Pancreas (tissue), 10 donors: ENCODE results near the gene ARHGEF7. TPM values are rescaled to one million over a fixed set of nuclear protein-coding genes. Genes with fewer than 3 reads are reported as not detected.
A peak's percentile ranks its signal among the peaks of the same experiment; 100 is the strongest.

ENCODE experiments used
- ATAC-seq, 4 donors: fragments of 200-7000 bp; cut with Tn5 transposase; one replicate each; pipeline versions ENCODE4 v1.8.0 to v1.9.1; 2020; ENCODE audit warnings: mild to moderate bottlenecking in 4 of 4, moderate library complexity in 4 of 4
- DNase-seq, 6 donors: peaks; one replicate each; pipeline ENCODE4 v3.0.0-alpha.2; 2020
- FAIRE-seq: peaks from 2 replicates; lab custom pipeline; 2012; peaks lifted over from hg19 to GRCh38; lab: Jason Lieb, UNC
- H3K27ac ChIP-seq, 4 donors: fragments of 200-600 bp; sonication (generic); 1 replicate in 3 of 4; 2 replicates in 1 of 4; pipeline versions ENCODE4 v1.5.0 to v1.8.0; 2020
- H3K27me3 ChIP-seq, 4 donors: fragments of 200-600 bp; one replicate each; pipeline ENCODE4 v1.8.0; 2021
- H3K36me3 ChIP-seq, 3 donors: fragments of 200-600 bp; sonication (generic) in 1 of 3; one replicate each; pipeline versions ENCODE4 v1.5.0 to v1.8.0; 2020 to 2021
- H3K4me1 ChIP-seq, 3 donors: fragments of 200-600 bp; one replicate each; pipeline ENCODE4 v1.8.0; 2021
- H3K4me3 ChIP-seq, 4 donors: fragments of 200-600 bp; sonication (generic) in 2 of 4; one replicate each; pipeline versions ENCODE4 v1.5.0 to v1.8.0; 2020 to 2021
- H3K9me3 ChIP-seq, 4 donors: fragments of 200-600 bp; one replicate each; pipeline ENCODE4 v1.8.0; 2021
- CTCF ChIP-seq, 4 donors: fragments of 200-600 bp; sonication (generic) in 3 of 4; IDR thresholded peaks; one replicate each; pipeline versions ENCODE4 v1.5.0 to v1.8.0; 2021; ENCODE audit warnings: antibody characterized with exemption in 4 of 4
- WGBS, 2 donors: extraction: QIAGEN DNeasy Blood & Tissue Kit; methylation state at CpG; one replicate each; pipeline ENCODE4 v1.1.7; 2013; 5-methylcytosine and 5-hydroxymethylcytosine counted together
- intact Hi-C, 3 donors: fragments of 100-400 bp; cut with DNase I; formaldehyde crosslinking; loops; one replicate each; pipeline versions ENCODE4 v1.11.1 to v1.14.2; 2022
- polyA plus RNA-seq, 2 donors: library from polyadenylated mRNA; stranded (reverse); fragments of 200-250 nt; gene quantifications; one replicate each; pipeline ENCODE4 v1.2.3, GENCODE V29; 2013
- total RNA-seq, 6 donors: library from RNA; stranded (reverse); fragmentation: NEBNext Ultra II Directional in 4 of 6; extraction: Animal tissue kit (Norgen Biotek cat#: 25700) in 4 of 6; gene quantifications; one replicate each; pipeline versions ENCODE4 v1.2.1 to v1.2.4, GENCODE V29; 2021 to 2023
- donor health status: healthy with polysubstance abuse.
- donor health status: DM: no; HTN: no; CAD: no; lungs with moderate emphysema.
- donor health status: DM: no; HTN: no; CAD: no.
- donor health status: control.
- donor health status: control.
- donor health status: Bipolar disorder and iron deficiency.
- donor health status: DM: yes; HTN: yes; CAD: no.
- donor health status: DM: no; HTN: no; CAD: no.
- donor health status: DM: no; HTN: no; CAD: no.
- donor health status: DM: yes; HTN: yes; CAD: no.

Gene ARHGEF7
- total and polyA plus RNA-seq, 8 donors = 13.4 to 37.7 (median 22.2) TPM

- ATAC-seq (peak; percentile 60 to 67 (median 66)), DNase-seq (no peak), FAIRE-seq (no peak)
- Histone ChIP-seq H3K4me1 (peaks cover 0 to 20% (median 6%) of the 10 kb centered on the region in 3 donors), H3K9me3 (no peaks in the 10 kb centered on the region), H3K27ac (no peak overlapping the region), H3K36me3 (no peaks in the 10 kb centered on the region), H3K4me3 (no peak overlapping the region), H3K27me3 (no peaks in the 10 kb centered on the region)
- no peak for TF ChIP-seq CTCF (IDR thresholded peaks at IDR 0.05)
- 48 to 50% methylated on average over 4 of the region's 4 CpGs for WGBS, 2 donors
- intact Hi-C loops = loop anchor here in 1 of 3 donors (10.0 kb wide), 1 partner anchor 127 kb away; no protein-coding TSS in a partner anchor
Observed at GRCh38 chr13:111202156-111202621, 87.1 kb downstream of the ARHGEF7 start.

GRCh38 chr13:111202745-111203144 lies 87.6 kb downstream of the ARHGEF7 start:
- FAIRE-seq (no peak), ATAC-seq (peak in 3 of 4 donors; percentile 42 to 54 (median 50)), DNase-seq (no peak)
- Histone ChIP-seq H3K4me3 (no peak overlapping the region), H3K27ac (no peak overlapping the region), H3K9me3 (no peaks in the 10 kb centered on the region), H3K4me1 (peaks cover 0 to 20% (median 6%) of the 10 kb centered on the region in 3 donors), H3K27me3 (no peaks in the 10 kb centered on the region), H3K36me3 (no peaks in the 10 kb centered on the region)
- intact Hi-C loops = loop anchor here in 1 of 3 donors (10.0 kb wide), 1 partner anchor 128 kb away; no protein-coding TSS in a partner anchor
- 24 to 31% methylated on average over 1 of the region's 1 CpG for WGBS, 2 donors
- no peak for TF ChIP-seq CTCF (IDR thresholded peaks at IDR 0.05)

- Histone ChIP-seq H3K36me3 (no peaks in the 10 kb centered on the region), H3K4me1 (peaks cover 0 to 20% (median 6%) of the 10 kb centered on the region in 3 donors), H3K27ac (peak overlapping the region in 1 of 4 donors; percentile 3), H3K9me3 (no peaks in the 10 kb centered on the region), H3K27me3 (no peaks in the 10 kb centered on the region), H3K4me3 (no peak overlapping the region)
- no peak for DNase-seq
- intact Hi-C loops = loop anchor here in 1 of 3 donors (10.0 kb wide), 1 partner anchor 129 kb away; no protein-coding TSS in a partner anchor
- no peak for FAIRE-seq
- no peak for TF ChIP-seq CTCF (IDR thresholded peaks at IDR 0.05)
- WGBS, 2 donors = 77 to 80% methylated on average over 11 of the region's 11 CpGs
- ATAC-seq = no peak
Observed at GRCh38 chr13:111203736-111204389, 88.8 kb downstream of the ARHGEF7 start.

GRCh38 chr13:111204438-111205177 lies 89.5 kb downstream of the ARHGEF7 start:
- no peaks in the 10 kb centered on the region for H3K27me3 ChIP-seq

More at GRCh38 chr13:111204438-111205177, 89.5 kb downstream of the ARHGEF7 start:
- 47 to 61% methylated on average over 16 of the region's 16 CpGs for WGBS, 2 donors
- intact Hi-C loops = loop anchor here in 1 of 3 donors (10.0 kb wide), 1 partner anchor 130 kb away; no protein-coding TSS in a partner anchor
- no peak for TF ChIP-seq CTCF (IDR thresholded peaks at IDR 0.05)
- DNase-seq (peak in 2 of 6 donors; percentile 24 to 37), ATAC-seq (peak; percentile 53 to 67 (median 60)), FAIRE-seq (no peak)
- no peak overlapping the region for H3K4me3 ChIP-seq
- H3K27ac ChIP-seq = peak overlapping the region in 1 of 4 donors; percentile 3
- H3K4me1 ChIP-seq = peaks cover 0 to 20% (median 6%) of the 10 kb centered on the region in 3 donors
- H3K9me3 ChIP-seq = no peaks in the 10 kb centered on the region
- no peaks in the 10 kb centered on the region for H3K36me3 ChIP-seq
